ENCODE results near the gene MPZ. TPM values are rescaled to one million over a fixed set of nuclear protein-coding genes. Genes with fewer than 3 reads are reported as not detected.
A peak's percentile ranks its signal among the peaks of the same experiment; 100 is the strongest.
"Not testable (repeated sequence)": the region's sequence is repeated elsewhere in the genome, so short reads cannot be mapped to it uniquely, and the experiment has no call there.

Gene MPZ
- total RNA-seq, 1 donor from 2014 or later = 1.4 TPM

DNA sequence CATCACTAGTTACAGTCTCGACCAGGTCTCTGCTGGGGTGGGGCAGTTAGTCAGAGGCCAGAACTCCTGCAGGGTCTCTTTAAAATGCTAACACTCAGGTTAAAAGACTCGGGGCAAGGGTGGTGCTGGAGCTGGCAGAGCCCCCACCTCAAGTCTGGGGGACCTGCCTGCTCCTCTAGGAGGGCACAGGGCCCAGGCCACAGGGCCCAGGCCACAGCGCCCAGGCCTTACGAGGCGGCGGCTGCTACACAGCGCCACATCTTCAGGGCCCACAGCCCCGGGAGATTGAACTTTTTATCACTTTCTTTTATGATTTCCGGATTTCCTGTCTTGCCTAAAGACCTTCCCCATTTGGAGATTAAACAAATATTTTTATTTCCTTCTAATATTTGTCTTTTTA, 10.4 kb downstream of the MPZ start:
- DNase-seq = no peak

DNA sequence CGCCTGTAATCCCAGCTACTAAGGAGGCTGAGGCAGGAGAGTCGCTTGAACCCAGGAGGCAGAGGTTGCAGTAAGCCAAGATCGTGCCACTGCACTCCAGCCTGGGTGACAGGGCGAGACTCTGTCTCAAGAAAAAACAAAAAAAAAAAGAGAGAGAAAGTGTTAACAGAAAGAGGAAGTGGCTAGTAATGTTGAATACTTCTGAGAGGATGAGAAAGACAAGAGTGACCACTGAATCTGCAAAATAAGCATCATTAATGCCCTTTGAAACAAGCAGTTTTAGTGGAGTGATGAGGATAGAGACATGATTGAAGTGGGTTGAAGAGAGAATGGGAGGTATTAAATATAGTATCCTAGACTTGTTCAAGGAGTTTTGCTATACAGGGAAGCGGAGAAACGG, 11.7 kb downstream of the MPZ start:
- no peak for DNase-seq

DNA sequence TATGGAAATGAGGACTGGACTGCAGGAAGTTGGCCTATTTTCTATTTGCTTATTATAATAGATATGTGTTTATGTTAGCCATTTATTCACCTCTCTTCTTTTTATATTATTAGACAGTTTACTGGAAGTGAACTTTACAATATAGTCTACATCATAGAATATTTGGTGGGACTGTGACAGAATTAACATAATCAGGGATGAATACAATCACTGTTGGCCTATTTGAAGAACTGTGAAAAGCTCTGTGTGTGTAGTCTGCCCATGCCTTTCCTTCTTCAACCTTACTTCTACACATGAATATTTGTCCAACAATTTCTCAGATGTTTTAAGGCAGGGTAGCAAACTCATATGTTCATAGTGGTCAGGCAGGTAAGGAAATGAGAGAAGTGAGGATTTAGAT, 12.4 kb downstream of the MPZ start:
- DNase-seq = no peak

DNA sequence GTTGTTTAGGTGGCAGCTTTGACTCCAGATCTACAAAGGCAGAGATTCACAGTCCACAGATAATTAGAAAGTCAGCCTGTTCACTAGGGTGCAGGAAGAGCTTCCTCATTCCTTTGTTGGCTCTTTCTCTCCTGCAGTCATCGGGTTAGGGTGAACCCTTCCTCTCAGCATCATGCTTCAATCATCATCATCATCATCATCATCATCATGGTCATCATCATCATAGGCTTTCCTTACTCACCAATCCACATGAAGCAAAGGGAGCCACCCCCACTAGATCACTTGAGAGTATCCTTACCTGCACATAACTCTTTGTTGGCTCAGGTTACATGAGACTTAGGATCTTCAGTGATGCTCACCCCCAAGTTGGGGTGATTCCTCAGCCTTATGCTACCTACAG, 19.0 kb downstream of the MPZ start:
- DNase-seq = no peak

DNA sequence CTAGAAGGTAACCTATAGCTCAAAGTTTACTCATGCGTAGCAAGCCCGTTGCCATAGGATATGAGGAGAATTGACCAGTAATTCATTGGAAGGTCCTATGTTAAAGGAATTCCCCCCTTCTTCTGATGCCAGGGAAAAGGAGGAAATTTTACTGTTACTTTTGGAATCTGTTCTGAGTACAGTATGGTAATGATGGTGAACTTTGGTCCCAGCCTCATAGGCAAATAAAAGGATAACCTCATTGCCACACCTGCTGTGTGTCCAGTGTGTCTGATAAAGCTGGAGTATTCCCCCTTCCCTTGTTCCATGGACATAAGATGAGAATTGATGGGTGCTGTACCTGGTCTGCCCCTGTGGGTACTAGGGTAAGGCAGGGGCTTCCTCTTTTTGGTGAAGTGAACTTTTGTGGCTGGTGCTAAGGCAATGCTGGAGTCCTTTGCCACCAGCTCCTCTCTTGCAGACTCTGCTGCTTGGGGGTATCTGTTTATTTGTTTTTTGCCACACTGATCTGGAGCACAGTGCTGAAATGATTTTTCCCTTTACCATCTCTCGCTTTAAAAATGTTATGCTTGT, 22.2 kb downstream of the MPZ start:
- DNase-seq = no peak

DNA sequence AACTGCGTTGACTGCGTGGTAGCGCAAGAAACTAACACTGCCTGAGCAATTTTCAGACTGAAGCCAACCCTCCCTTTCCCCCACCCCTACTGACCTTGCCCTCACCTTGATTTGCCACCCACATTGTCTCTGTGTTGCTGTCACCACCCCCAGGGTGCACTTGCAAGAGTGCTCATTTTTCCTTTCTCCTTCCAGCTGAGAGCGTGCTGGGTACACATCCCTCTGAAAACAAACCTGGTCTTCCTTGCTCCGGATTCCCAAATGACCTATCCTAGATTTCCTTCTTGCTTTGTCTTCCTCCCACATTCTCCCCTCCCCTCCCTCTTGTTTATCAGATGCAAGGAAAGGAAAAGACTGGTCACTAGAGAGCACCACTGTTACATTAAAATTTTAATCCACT, 24.2 kb downstream of the MPZ start:
- no peak for DNase-seq

DNA sequence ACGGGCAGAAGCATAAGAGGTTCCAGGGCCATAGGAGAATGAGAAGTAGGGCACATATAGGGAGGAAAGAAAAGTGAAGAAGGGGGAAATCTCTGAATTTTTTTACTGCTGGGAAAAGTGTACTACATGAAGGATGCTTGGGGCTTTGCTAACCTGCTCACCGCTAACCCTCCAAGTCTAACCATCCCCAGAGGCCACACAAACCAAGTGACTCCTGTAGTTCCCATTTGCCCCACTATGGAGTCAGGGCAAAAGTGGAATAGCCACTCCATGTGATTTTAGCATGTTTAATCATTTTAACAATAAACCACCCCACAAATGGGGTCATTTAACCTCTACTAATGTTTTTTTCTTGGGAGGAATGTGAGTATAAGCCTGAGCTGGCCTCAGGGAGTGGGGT, 24.7 kb downstream of the MPZ start:
- no peak for DNase-seq

DNA sequence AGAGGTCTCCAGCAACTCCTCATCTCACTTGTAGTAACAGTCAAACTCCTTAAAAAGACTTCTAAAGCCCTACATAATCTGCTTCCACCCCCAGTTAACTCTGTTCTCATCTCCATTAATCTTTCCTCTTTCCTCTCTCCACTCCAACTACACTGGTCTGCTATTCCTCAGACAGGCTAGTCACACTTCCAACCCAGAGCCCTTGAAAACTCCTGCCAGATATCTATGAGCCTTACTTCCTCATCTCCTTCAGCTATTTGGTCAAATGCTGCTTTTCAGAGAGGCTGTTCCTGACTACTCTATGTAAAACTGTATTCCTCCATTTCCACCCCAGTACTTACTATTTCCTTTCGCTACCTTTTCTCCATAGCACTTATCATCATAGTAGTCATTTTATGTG, 26.8 kb downstream of the MPZ start:
- DNase-seq = no peak

DNA sequence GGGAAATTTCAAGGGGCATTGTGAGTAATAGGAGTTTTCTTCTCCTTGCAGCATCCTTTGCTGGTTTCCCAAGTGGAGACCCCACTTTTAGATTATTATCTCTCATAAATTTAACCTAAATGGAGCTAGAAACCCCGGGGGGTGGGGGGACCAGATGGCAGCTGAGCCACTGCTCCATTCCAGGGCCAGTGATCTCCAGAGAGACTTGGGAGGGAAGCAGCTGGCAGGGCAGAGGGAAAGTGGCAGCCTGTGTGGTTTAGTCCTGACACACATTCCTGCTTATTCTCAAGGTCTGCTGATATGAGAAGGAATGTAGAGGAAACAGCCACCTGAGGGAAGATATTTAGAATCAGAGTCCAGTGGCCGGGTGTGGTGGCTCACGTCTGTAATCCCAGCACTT, 34.9 kb downstream of the MPZ start:
- no peak for DNase-seq

DNA sequence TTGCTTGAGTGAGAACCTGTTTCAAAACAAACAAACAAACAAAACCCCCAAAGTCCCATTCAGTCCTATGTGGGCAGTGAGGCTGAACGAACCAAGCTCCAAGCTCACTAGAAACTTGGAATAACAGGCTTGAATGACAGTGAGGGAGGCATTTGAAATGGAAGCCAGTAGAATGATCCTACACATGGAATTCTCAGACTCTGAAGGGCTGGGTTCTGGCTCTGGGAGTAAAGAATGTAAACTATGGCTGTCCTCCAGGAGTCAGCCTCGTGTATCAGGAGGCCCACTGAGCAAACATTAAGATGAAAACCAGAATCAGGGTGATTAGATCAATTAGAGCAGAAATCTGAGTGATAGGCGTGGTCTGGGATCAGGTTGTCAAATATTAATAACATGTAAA, 36.4 kb downstream of the MPZ start:
- DNase-seq = no peak

DNA sequence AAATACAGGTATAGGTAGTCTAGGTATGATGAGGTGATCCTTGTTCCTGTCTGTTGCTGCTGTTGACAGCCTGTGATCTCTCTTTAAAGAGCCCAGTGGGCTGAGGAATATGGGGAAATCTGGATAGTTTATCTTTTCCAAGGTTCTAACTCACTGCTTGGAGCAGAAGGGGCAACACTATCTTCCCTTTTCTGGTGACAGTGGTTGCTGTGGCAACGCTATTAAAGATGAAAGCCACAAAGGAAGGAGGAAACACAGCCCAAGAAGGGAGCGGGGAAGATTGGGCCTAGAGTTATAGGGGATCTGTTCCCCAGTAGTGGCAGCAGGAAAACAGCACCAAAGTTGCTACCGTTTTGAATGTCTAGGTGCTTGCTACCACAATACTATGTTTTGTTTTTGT, 42.4 kb downstream of the MPZ start:
- no peak for DNase-seq

DNA sequence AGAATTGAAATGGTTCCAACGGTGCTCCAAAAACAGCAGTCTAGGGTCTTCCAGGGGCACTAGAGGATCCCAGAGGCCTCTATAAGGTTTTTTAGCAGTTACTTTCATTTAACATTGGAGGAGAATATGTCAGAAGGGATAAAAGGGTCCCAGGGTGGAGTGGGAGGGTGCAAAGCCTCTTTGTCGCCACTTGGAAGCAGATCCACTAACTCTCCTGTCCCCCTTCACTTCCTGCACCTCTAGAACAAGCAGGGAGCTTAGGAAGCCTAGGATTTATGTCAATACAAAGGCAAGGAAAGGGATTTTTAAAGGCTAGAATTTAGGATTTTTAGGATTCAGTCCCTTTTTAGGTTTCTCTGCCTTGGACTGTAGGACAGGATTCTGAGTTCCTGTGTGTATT, 42.9 kb downstream of the MPZ start:
- DNase-seq = no peak

DNA sequence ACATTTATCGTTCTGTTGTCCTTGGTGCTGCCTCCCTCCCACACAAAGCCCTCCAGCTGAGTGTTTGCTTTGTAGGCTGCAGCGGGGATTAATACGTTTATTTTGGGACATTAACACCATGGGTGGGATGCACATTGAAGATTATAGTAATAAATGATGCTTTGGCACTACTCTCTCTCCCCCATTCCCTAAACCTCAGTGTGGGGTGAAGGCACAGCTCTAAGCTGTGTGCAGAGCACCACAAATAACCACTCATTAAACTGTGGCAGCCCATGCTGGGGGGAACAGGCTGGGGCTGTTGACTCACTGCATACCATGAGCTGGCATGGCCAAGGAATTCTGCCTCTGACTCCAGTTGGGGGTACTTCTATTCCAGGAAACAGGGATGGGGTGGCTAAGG, 43.6 kb downstream of the MPZ start:
- DNase-seq = no peak

DNA sequence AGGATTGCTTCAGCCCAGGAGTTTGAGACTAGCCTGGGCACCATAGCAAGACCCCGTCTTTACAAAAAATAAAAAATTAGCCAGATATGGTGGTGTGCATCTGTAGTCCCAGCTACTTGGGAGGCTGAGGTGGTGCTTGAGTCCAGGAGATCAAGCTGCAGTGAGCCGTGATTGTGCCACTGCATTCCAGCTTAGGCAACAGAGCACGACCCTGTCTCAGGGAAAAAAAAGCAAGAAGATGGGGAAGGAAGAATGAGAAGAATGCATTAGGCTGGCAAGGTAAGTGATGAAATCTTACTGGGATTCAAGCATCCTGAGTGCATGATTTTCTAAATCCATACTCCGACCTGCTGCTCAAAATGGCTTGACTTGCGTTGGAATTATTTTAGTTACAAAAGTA, 44.5 kb downstream of the MPZ start:
- DNase-seq = no peak

DNA sequence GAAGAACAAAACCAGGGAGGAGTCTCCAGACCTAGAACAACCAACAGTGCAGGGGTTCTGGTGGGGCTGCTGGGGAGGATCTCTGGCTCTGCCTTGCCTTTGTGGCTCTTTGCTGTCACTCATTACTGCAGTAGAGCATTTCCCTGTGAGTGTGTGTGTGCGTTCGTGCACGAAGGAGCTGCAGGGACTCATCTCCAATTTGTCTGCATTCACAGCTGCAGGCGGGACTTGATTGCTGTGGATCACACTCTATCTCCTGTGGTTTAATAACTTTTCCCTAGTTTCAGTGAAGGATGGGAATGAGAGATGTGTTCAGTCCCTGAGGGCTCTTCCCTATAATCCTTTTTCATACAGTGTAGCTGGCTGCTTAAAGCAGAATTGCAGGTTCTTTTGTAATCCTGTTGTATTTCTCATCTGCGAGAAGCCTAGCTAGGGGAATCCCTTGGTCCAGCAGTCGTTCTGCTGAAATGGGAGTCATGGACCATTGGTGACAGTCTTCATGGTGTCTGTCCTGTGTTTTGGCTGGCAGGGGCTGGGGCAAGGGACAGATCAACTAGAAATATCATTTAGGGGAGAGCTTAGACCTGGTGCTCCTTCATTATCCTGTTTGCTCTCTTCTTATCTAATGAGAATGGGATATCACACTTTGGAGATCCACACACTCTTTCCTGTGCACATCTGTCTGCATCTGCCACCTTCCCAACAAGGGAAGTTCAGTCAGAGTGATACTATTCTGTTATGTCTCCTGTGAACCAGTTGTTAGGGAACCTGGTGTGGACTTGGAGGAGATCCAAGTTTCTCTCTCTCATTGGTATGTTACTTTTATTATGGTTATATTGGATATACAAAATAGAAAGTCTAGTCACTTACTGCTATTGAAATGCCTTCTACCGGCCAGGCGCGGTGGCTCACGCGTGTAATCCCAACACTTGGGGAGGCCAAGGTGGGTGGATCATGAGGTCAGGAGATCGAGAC, 48.2 kb downstream of the MPZ start:
- no peak for DNase-seq

DNA sequence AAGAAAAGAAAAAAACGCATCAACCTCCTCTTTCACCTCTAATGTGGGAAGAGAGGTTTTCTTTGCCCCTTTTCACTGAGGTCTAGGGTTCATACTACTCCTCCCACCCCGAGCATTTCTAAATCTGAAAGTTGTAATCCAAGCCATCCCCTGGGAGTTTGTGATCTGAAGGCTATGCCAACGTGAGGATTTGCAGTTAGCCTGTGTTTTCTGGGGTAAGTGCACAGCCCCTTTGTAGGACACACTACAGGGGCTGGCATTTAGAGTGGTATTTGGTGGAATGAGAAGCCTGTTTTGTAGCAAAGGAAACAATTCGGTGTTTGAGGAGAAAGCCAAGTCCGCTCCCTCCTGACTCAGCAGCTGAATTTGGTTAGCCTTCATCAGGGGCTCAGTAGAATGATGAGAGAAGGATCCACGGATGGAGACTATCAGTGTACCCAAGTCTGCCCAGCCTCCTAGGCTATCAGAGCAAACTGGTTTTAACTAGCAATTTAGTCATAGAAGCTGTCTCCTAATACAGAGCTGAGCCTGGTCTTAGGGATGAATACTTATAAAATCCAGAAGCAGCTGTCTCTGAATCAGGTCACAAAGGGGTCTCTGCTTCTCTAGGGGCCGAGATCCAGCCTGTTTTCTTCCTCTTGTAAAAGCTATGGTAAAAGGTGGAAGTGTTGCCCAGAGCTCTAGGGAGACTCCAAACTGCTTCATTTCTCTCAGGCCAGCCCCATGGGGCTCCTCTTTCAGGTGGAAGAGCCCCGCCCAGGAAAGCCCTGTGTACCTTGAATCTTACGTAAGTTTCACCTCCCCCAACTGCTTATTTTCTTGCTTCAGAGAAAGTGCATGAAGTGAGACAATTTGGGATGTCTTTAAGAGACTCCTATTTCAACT, 49.1 kb downstream of the MPZ start:
- no peak for DNase-seq

DNA sequence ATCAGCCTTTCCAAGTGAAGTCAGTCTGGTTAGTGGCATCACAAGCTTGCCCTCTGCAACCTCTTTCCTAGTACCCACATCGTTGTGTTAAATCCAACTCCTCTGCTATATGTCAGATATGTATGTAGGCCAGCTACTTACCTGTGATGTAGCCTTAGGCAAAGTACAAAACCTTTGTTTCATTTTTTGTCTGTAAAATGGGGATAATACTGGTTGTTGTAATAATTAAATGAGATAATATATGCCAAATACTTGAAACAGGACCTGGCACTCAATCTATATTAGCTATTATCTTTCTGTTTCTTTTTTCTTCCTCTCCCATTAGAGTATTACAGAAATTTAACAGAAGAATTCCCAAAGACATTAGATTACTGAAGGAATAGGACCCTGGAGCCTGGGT, 50.0 kb downstream of the MPZ start:
- DNase-seq = no peak

DNA sequence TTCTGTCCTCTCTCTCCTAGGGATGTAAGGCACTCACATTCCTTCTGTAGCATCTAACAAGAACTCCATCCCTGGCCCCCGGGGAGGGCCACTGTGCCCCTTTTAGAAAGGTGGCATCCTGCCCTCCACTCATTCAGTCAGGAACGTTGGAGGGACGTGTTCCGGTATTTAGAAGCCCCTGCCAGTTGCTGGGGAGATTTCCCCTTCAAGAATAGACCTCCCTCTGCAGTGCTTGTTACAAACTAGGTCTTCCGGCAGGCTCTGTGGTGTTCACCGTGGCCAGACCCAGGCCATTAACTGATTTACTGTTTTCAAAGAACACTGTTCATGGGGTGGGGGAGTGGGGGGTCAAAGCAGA, 50.4 kb downstream of the MPZ start:
- no peak for DNase-seq

DNA sequence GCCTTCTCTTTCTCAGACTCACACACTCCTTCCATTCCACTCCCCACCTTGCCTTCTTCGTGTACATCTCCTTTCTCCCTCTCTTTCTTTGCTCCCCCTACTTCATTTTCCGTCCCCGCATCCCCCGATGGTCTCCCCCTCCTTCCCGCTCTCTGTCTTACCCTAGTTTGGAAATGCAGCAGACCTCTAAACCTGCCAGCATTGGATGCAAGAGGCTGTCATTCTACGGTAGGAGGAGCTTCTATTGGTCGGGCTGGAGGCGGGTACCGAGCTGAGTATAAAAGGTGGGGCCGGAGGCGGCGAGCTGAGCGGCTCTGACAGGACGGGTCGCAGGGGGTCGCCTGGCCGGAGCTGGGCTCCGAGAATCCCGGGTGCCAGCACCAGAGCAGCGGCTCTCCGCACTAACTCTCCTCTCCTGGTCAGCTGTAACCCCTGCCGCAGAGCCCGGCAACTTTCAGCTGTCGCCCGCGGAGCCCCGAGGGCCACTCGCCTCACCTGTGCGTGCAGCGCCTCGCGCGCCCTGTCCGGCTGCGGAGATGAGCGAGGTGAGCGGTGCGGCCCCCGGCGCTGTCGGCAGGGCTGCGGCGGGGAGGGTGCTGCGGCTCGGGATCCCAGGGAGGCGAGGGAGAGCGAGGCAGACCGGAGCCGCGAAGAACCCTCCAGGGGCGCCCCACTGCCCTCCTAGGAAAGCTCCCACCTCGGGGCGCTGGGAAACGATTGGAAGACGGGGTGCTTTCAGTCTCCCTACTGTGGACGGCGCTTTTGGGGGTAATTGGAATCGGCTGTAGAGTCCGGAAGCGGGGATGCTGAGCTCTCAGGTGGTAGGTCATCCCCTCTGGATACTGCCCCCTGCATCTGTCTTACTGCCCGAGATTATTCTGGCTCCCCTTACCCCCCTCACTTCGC, 51.1 kb downstream of the MPZ start, which contains the start of gene PCP4L1:
Gene PCP4L1, plus strand, starts transcription at position 307 of the 906 bp plus-strand sequence. Its CDS starts 230 bp downstream, at position 537.
- peak; percentile 30 for DNase-seq

DNA sequence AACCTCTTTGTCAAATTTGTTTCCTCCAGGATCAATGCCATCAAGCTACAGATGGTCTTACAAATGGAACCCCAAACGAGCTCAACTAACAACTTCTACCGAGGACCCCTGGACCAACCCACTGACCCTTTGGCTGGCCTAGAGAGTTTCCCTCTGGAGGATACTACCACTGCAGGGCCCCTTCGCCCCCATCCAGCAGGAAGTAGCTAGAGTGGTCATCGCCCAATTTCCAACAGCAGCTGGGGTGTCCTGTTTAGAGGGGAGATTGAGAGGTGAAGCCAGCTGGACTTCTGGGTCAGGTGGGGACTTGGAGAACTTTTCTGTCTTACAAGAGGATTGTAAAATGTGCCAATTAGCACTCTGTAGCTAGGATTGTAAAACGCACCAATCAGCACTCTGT, 52.7 kb downstream of the MPZ start:
- not testable (repeated sequence) for DNase-seq

DNA sequence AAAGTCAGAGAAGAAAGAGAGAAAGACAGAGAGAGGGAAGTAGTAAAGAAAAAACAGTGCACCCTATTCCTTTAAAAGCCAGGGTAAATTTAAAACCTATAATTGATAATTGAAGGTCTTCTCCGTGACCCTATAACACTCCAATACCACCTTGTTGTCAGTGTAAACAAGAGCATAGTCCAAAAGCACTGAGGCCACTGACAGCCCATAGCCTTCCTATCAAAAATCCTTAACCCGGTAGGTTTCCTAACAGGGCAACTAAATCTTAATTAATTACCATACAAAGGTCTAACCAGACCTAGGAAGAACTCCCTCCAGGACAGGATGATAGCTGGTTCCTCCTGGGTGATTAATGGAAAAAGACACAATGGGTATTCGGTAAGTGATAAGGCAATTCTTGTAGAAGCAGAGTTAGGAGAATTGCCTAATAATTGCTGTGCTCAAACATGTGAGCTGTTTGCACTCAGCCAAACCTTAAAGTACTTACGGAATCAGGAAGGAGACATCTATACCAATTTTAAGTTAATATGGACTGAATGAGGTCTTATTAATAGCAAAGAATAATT, 53.7 kb downstream of the MPZ start:
- not testable (repeated sequence) for DNase-seq

DNA sequence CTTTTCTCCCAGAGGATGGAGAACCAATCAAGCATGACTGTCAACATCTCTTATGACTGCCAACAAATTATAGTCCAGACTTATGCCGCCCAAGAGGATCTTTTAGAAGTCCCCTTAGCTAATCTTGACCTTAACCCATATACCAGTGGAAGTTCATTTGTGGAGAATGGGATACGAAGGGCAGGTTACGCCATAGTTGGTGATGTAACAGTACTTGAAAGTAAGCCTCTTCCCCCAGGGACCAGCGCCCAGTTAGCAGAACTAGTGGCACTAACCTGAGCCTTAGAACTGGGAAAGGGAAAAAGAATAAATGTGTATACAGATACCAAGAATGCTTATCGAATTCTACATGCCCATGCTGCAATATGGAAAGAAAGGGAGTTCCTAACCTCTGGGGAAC, 54.5 kb downstream of the MPZ start:
- DNase-seq = not testable (repeated sequence)

All from occipital lobe (tissue), 2 donors.